A549 (cell line): ENCODE data around the gene MPRIP. TPM values are rescaled to one million over a fixed set of nuclear protein-coding genes. Genes with fewer than 3 reads are reported as not detected.

Experiments
- ATAC-seq, 2 experiments: fragments of 200-7000 bp in 1 of 2; fragments of >200 bp in 1 of 2; cut with Nextera tagmentation in 1 of 2; cut with Tn5 transposase in 1 of 2; 3 replicates each; pipeline versions ENCODE4 v1.8.0 to v1.9.1; 2018 to 2020; ENCODE audit warnings: mild to moderate bottlenecking in 1 of 2, moderate library complexity in 1 of 2
- CTCF ChIA-PET: fragments of 300-600 bp; sonication (Branson Sonifier 250); formaldehyde crosslinking; extraction: SDS; loops from one replicate; lab custom pipeline; 2021; ENCODE audit warnings: antibody characterized with exemption, inconsistent platforms; lab: Yijun Ruan, JAX
- POLR2A ChIA-PET: fragments of 350-600 bp; formaldehyde crosslinking; extraction: SDS; loops from one replicate; lab custom pipeline; 2021; ENCODE audit warnings: antibody characterized with exemption, inconsistent platforms; lab: Yijun Ruan, JAX
- DNase-seq, 2 experiments: peaks; one replicate each; pipeline versions ENCODE4 v3.0.0 to v3.0.0-alpha.2; 2011 to 2016; ENCODE audit warnings: low read depth in 1 of 2, low spot score in 1 of 2
- FAIRE-seq: peaks from 2 replicates; lab custom pipeline; 2011; peaks lifted over from hg19 to GRCh38; lab: Jason Lieb, UNC
- H3K27ac ChIP-seq, 2 experiments: fragments of >200 bp; sonication (Bioruptor Twin); formaldehyde crosslinking; 3 replicates each; pipeline ENCODE4 v1.5.1; 2016 to 2017
- H3K4me1 ChIP-seq: fragments of >200 bp; sonication (Bioruptor Twin); formaldehyde crosslinking; 3 replicates; pipeline ENCODE4 v1.6.1; 2016
- H3K4me2 ChIP-seq: fragments of >200 bp; sonication (Bioruptor Twin); formaldehyde crosslinking; 3 replicates; pipeline ENCODE4 v1.6.1; 2016
- H3K4me3 ChIP-seq: fragments of >200 bp; sonication (Bioruptor Twin); formaldehyde crosslinking; 3 replicates; pipeline ENCODE4 v1.5.1; 2016
- H3K9me3 ChIP-seq: fragments of >200 bp; sonication (Bioruptor Twin); formaldehyde crosslinking; 3 replicates; pipeline ENCODE4 v1.6.1; 2016
- ATOH8 ChIP-seq: fragments of 250-450 bp; sonication (Bioruptor Pico); IDR thresholded peaks from 2 replicates; pipeline ENCODE4 v1.5.0; 2020; ENCODE audit warnings: low read depth, mild to moderate bottlenecking, moderate library complexity
- BCL3 ChIP-seq: fragments of >200 bp; sonication (Bioruptor Twin); formaldehyde crosslinking; IDR thresholded peaks from 3 replicates; pipeline ENCODE4 v1.6.1; 2016
- BHLHE40 ChIP-seq: IDR thresholded peaks from 2 replicates; pipeline ENCODE4 v1.6.1; 2012; ENCODE audit warnings: low read depth, low read length, inconsistent platforms
- CBX8 ChIP-seq: fragments of 200-600 bp; sonication (generic); IDR thresholded peaks from 2 replicates; pipeline ENCODE4 v1.6.1; 2016
- E2F6 ChIP-seq: IDR thresholded peaks from 2 replicates; pipeline ENCODE4 v1.6.1; 2012; ENCODE audit warnings: low read depth, borderline replicate concordance
- EHF ChIP-seq: fragments of 250-450 bp; sonication (Bioruptor Pico); IDR thresholded peaks from 2 replicates; pipeline ENCODE4 v1.5.0; 2020; ENCODE audit warnings: mild to moderate bottlenecking
- EP300 ChIP-seq, 2 experiments: fragments of >200 bp; sonication (Bioruptor Twin); formaldehyde crosslinking; IDR thresholded peaks; 2 replicates in 1 of 2; 3 replicates in 1 of 2; pipeline ENCODE4 v1.6.1; 2016 to 2017
- FOSB ChIP-seq: fragments of 250-450 bp; sonication (Bioruptor Pico); IDR thresholded peaks from 2 replicates; pipeline ENCODE4 v1.5.0; 2020; ENCODE audit warnings: mild to moderate bottlenecking, moderate library complexity
- FOSL2 ChIP-seq, 2 experiments: fragments of 450-650 bp in 1 of 2; fragments of >200 bp in 1 of 2; sonication (Bioruptor Twin) in 1 of 2; formaldehyde crosslinking; IDR thresholded peaks; 2 replicates each; pipeline versions ENCODE4 v1.5.0 to v1.6.1; 2016 to 2020; ENCODE audit warnings: mild to moderate bottlenecking in 1 of 2, moderate library complexity in 1 of 2
- FOXS1 ChIP-seq: fragments of 250-450 bp; sonication (Bioruptor Pico); IDR thresholded peaks from 2 replicates; pipeline ENCODE4 v1.5.0; 2020; ENCODE audit warnings: mild to moderate bottlenecking, moderate library complexity
- GATA3 ChIP-seq: IDR thresholded peaks from 2 replicates; pipeline ENCODE4 v1.6.1; 2012; ENCODE audit warnings: borderline replicate concordance
- HDAC2 ChIP-seq: fragments of 200-600 bp; sonication (generic); IDR thresholded peaks from 2 replicates; pipeline ENCODE4 v1.6.1; 2016
- HOXA7 ChIP-seq: fragments of 250-450 bp; sonication (Bioruptor Pico); IDR thresholded peaks from 2 replicates; pipeline ENCODE4 v1.5.0; 2020; ENCODE audit warnings: mild to moderate bottlenecking, moderate library complexity
- KDM1A ChIP-seq: fragments of 200-600 bp; sonication (generic); IDR thresholded peaks from 2 replicates; pipeline ENCODE4 v1.6.1; 2016; ENCODE audit warnings: low read depth, mild to moderate bottlenecking
- KDM5A ChIP-seq: fragments of 200-600 bp; sonication (generic); IDR thresholded peaks from 2 replicates; pipeline ENCODE4 v1.6.1; 2016; ENCODE audit warnings: antibody characterized with exemption, mild to moderate bottlenecking
- MAFK ChIP-seq: fragments of 450-650 bp; IDR thresholded peaks from 2 replicates; pipeline ENCODE4 v1.6.1; 2014; ENCODE audit not compliant: partially characterized antibody
- MYC ChIP-seq: IDR thresholded peaks from 2 replicates; pipeline ENCODE4 v1.6.1; 2012; ENCODE audit warnings: mild to moderate bottlenecking, inconsistent platforms, low read length, improper control_type of control experiment, borderline replicate concordance
- NFE2L2 ChIP-seq: fragments of 150-350 bp; conservative IDR thresholded peaks from 2 replicates; pipeline ENCODE4 v1.6.1; 2014; ENCODE audit warnings: low read length
- NPAS2 ChIP-seq: fragments of 250-450 bp; sonication (Bioruptor Pico); IDR thresholded peaks from 2 replicates; pipeline ENCODE4 v1.8.0; 2022; ENCODE audit warnings: mild to moderate bottlenecking, moderate library complexity, borderline replicate concordance
- POLR2AphosphoS2 ChIP-seq: conservative IDR thresholded peaks from 2 replicates; pipeline ENCODE4 v1.6.1; 2012; ENCODE audit warnings: low read length, improper control_type of control experiment, inconsistent platforms
- RCOR1 ChIP-seq: fragments of 150-350 bp; IDR thresholded peaks from 2 replicates; pipeline ENCODE4 v1.6.1; 2014; ENCODE audit warnings: antibody characterized with exemption, low read length, low read depth
- REST ChIP-seq: fragments of 200-600 bp; sonication (generic); IDR thresholded peaks from 2 replicates; pipeline ENCODE4 v1.6.1; 2016; ENCODE audit warnings: antibody characterized with exemption, mild to moderate bottlenecking, moderate library complexity
- RNF2 ChIP-seq: fragments of 200-600 bp; sonication (generic); IDR thresholded peaks from 2 replicates; pipeline ENCODE4 v1.6.1; 2016; ENCODE audit warnings: low read depth, mild to moderate bottlenecking, antibody characterized with exemption, moderate library complexity, borderline replicate concordance
- SMC3 ChIP-seq: fragments of >200 bp; sonication (Bioruptor Twin); formaldehyde crosslinking; IDR thresholded peaks from 3 replicates; pipeline ENCODE4 v1.6.1; 2018; ENCODE audit warnings: inconsistent platforms
- SREBF2 ChIP-seq: fragments of 450-650 bp; IDR thresholded peaks from 2 replicates; pipeline ENCODE4 v1.6.1; 2014; ENCODE audit warnings: mild to moderate bottlenecking, moderate library complexity
- TP53 ChIP-seq: fragments of 250-450 bp; sonication (Bioruptor Pico); IDR thresholded peaks from 2 replicates; pipeline ENCODE4 v1.5.0; 2021; ENCODE audit warnings: mild to moderate bottlenecking, moderate library complexity
- ZC3H11A ChIP-seq: fragments of 450-650 bp; IDR thresholded peaks from 2 replicates; pipeline ENCODE4 v1.6.1; 2014; ENCODE audit warnings: antibody characterized with exemption, mild to moderate bottlenecking
- ZFP36 ChIP-seq: fragments of 450-650 bp; IDR thresholded peaks from 2 replicates; pipeline ENCODE4 v1.6.1; 2014; ENCODE audit warnings: borderline replicate concordance; ENCODE audit not compliant: partially characterized antibody
- WGBS: methylation state at CpG from one replicate; pipeline ENCODE4 v1.1.6; 2017; ENCODE audit errors: missing lambda C conversion rate; 5-methylcytosine and 5-hydroxymethylcytosine counted together
- polyA plus RNA-seq, 4 experiments: library from polyadenylated mRNA; depleted of rRNA in 3 of 4; stranded (reverse); fragments of >200 nt; fragmentation: RNase III in 1 of 4; extraction: RNeasy Plus Mini Kit Qiagen cat#74134 plus additional on column Dnase treatment in 1 of 4; gene quantifications; 2 replicates in 3 of 4; 3 replicates in 1 of 4; pipeline ENCODE4 v1.2.3, GENCODE V29; 2011 to 2017

The MPRIP gene
- polyA plus RNA-seq, 2 of the 4 experiments (the other 2 are of a cell fraction): 147 to 228 TPM

- Histone ChIP-seq H3K27ac (peak overlapping the region; percentile 94 to 98), H3K9me3 (no peaks in the 10 kb centered on the region), H3K4me3 (no peak overlapping the region), H3K4me2 (0 out of 3 replicates have a peak overlapping the region, but pooled peaks have one; percentile 2), H3K4me1 (peaks cover 83% of the 10 kb centered on the region)
- DNase-seq (no peak), FAIRE-seq (no peak), ATAC-seq (no peak)
- TF ChIP-seq ZC3H11A (no peak), RNF2 (no peak), ZFP36 (peak; percentile 94), KDM1A (peak; percentile 91), POLR2AphosphoS2 (no peak), SREBF2 (no peak)
- WGBS: 78% methylated on average over 12 of the region's 12 CpGs
- ChIA-PET CTCF (interaction anchor here (0.6 to 1.2 kb wide), 3 partner anchors 9 to 230 kb away, joined by 3 to 4 read pairs (median 3); no protein-coding TSS in a partner anchor), POLR2A (no interaction called here)
Observed at GRCh38 chr17:17030515-17031211, 11.6 kb upstream of the MPRIP start.

- FAIRE-seq (no peak), DNase-seq (peak; percentile 78 to 89), ATAC-seq (peak; percentile 32 to 55)
- Histone ChIP-seq H3K27ac (peak overlapping the region; percentile 94 to 98), H3K4me1 (peaks cover 77% of the 10 kb centered on the region), H3K4me3 (no peak overlapping the region), H3K9me3 (no peaks in the 10 kb centered on the region), H3K4me2 (peak overlapping the region; percentile 61)
- WGBS: 27% methylated on average over 13 of the region's 13 CpGs
- CTCF ChIA-PET: interaction anchor here (0.8 to 1.2 kb wide), 4 partner anchors 9 to 67 kb away, joined by 3 to 5 read pairs (median 4); no protein-coding TSS in a partner anchor
- POLR2A ChIA-PET: interaction anchor here (0.7 kb wide), 1 partner anchor 11 kb away, joined by 3 read pairs; no protein-coding TSS in a partner anchor
- TF ChIP-seq FOXS1 (CRISPR knock-in tag) (peak; percentile 37), ATOH8 (CRISPR knock-in tag) (peak; percentile 73), EHF (CRISPR knock-in tag) (peak; percentile 81), EP300 (IDR thresholded peaks at IDR 0.05) (peak; percentile 58 to 65; a peak in 2 of 5 replicates), BHLHE40 (no peak), ZFP36 (no peak), HOXA7 (CRISPR knock-in tag) (no peak), REST (no peak), KDM5A (no peak), TP53 (CRISPR knock-in tag) (0 out of 2 replicates have a peak, but pooled peaks have one; percentile 19), FOSL2 (IDR thresholded peaks at IDR 0.05) (no peak), FOSL2 (CRISPR knock-in tag; IDR thresholded peaks at IDR 0.05) (peak; percentile 71), HDAC2 (no peak), E2F6 (no peak), RNF2 (no peak), NFE2L2 (no peak), RCOR1 (no peak), NPAS2 (CRISPR knock-in tag) (no peak), MAFK (no peak), KDM1A (no peak), BCL3 (no peak), CBX8 (no peak), SMC3 (peak; percentile 6; the same call in 1 of the 3 replicates), FOSB (CRISPR knock-in tag) (peak; percentile 5; the same call in 1 of the 2 replicates), GATA3 (no peak), MYC (peak; percentile 48; the same call in 1 of the 2 replicates)
Observed at GRCh38 chr17:17032131-17032692, 10.0 kb upstream of the MPRIP start.
